Esophagus (tissue), 2 donors: Measurements from ENCODE around the gene MIER1. TPM values are rescaled to one million over a fixed set of nuclear protein-coding genes. Genes with fewer than 3 reads are reported as not detected.

Source experiments
- H3K27ac ChIP-seq, 2 donors: one replicate each; pipeline ENCODE4 v1.5.1; 2013; ENCODE audit warnings: low read depth in 2 of 2, mild to moderate bottlenecking in 2 of 2, inconsistent platforms in 1 of 2, low read length in 1 of 2, moderate library complexity in 1 of 2
- H3K27me3 ChIP-seq, 2 donors: one replicate each; pipeline ENCODE4 v1.6.1; 2013; ENCODE audit warnings: low read length in 2 of 2, control low read depth in 1 of 2, mild to moderate bottlenecking in 1 of 2; ENCODE audit not compliant: insufficient read depth in 2 of 2, control insufficient read depth in 1 of 2
- H3K36me3 ChIP-seq, 2 donors: one replicate each; pipeline ENCODE4 v1.6.1; 2013; ENCODE audit warnings: low read length in 1 of 2; ENCODE audit not compliant: control insufficient read depth in 2 of 2, insufficient read depth in 2 of 2
- H3K4me1 ChIP-seq, 2 donors: one replicate each; pipeline ENCODE4 v1.6.1; 2013; ENCODE audit warnings: low read length in 1 of 2; ENCODE audit not compliant: control insufficient read depth in 2 of 2, insufficient read depth in 2 of 2
- H3K4me3 ChIP-seq, 2 donors: one replicate each; pipeline ENCODE4 v1.5.1; 2013; ENCODE audit warnings: low read length in 2 of 2, mild to moderate bottlenecking in 2 of 2, low read depth in 1 of 2, moderate library complexity in 1 of 2
- H3K9me3 ChIP-seq, 2 donors: one replicate each; pipeline ENCODE4 v1.6.1; 2013; ENCODE audit warnings: mild to moderate bottlenecking in 2 of 2, low read depth in 1 of 2, low read length in 1 of 2, moderate library complexity in 1 of 2; ENCODE audit not compliant: control insufficient read depth in 2 of 2, insufficient read depth in 1 of 2
- WGBS, 2 donors: extraction: QIAGEN DNeasy Blood & Tissue Kit; methylation state at CpG; one replicate each; pipeline ENCODE4 v1.1.7; 2013; 5-methylcytosine and 5-hydroxymethylcytosine counted together
- polyA plus RNA-seq, 2 donors: library from polyadenylated mRNA; stranded (reverse); fragments of 200-250 nt; gene quantifications; one replicate each; pipeline ENCODE4 v1.2.3, GENCODE V29; 2013
- donor health status: healthy with polysubstance abuse.
- donor health status: Bipolar disorder and iron deficiency.

The MIER1 gene
- polyA plus RNA-seq, 2 donors: 7.5 to 7.7 TPM

DNA sequence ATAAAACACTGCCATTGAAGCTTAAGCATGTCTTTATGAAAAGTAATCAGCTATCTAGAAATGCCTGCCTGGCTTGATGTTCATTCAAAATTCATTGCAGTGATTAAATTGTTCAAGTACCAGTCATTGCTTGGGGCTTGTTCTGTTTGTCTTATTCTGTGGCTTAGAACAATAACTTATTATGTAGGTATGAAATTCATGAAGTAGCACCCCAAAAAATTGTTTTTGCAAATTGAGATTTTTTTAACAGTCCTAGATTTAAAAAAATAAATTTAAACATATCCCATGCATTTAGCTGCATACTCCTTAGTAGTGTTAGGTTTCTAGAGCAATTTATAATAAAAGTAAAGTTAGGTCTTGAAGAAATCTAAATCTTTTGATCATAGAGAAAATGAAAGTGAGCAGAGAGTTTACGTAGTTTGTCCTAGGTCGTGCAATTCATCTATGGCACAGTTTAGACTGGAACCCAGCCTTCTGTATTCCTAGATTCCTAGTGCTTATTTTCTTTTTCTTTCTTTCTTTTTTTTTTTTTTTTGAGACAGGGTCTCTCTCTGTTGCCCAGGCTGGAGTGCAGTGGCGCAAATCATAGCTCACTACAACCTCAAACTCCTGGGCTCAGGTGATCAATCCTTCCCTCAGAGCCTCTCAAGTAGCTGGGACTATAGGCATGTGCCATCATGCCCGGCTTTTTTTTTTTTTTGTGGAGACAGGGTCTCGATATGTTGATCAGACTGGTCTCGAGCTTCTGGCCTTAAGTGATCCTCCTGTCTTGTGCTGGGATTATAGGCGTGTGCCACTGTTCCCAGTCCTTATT lies 9.3 kb downstream of the MIER1 start:
- H3K4me1 ChIP-seq: no peaks in the 10 kb centered on the region
- H3K9me3 ChIP-seq: no peaks in the 10 kb centered on the region
- peak overlapping the region in 1 of 2 donors; percentile 41 for H3K4me3 ChIP-seq
- no peak overlapping the region for H3K27ac ChIP-seq
- no peaks in the 10 kb centered on the region for H3K27me3 ChIP-seq
- WGBS, 2 donors: 35 to 37% methylated on average over 7 of the region's 7 CpGs
- no peaks in the 10 kb centered on the region for H3K36me3 ChIP-seq

- Histone ChIP-seq H3K4me1 (no peaks in the 10 kb centered on the region), H3K9me3 (no peaks in the 10 kb centered on the region), H3K27ac (no peak overlapping the region), H3K36me3 (no peaks in the 10 kb centered on the region), H3K27me3 (no peaks in the 10 kb centered on the region), H3K4me3 (no peak overlapping the region)
- WGBS, 2 donors: 0% methylated on average over 1 of the region's 1 CpG
Measured at GRCh38 chr1:66937529-66938234, 12.9 kb downstream of the MIER1 start.

GRCh38 chr1:66938613-66939012 lies 13.8 kb downstream of the MIER1 start:
- no peaks in the 10 kb centered on the region for H3K9me3 ChIP-seq
- H3K27ac ChIP-seq: no peak overlapping the region
- H3K4me1 ChIP-seq: no peaks in the 10 kb centered on the region
- no peak overlapping the region for H3K4me3 ChIP-seq
- no peaks in the 10 kb centered on the region for H3K27me3 ChIP-seq
- H3K36me3 ChIP-seq: no peaks in the 10 kb centered on the region

DNA sequence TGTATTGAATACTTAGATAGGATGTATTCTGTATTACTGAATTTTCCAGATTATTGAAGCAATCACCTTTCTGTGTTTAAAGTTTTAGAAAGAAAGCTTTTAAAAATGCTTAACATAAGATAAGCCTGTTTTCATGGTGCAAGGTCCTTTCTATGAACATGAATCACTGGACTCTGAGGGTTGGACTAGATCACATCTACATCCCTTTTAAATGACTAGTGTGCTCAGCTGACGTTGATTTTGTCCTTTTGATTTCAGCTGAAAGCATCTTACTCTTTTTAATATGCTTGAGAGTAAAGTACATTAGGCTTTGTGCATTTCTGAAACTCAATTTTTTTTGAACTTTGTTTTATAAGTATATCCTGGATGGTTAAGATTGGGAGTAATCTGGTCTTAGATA lies 16.2 kb downstream of the MIER1 start:
- WGBS, 2 donors: 86 to 87% methylated on average over 1 of the region's 1 CpG
- no peak overlapping the region for H3K4me3 ChIP-seq
- no peaks in the 10 kb centered on the region for H3K36me3 ChIP-seq
- no peaks in the 10 kb centered on the region for H3K4me1 ChIP-seq
- no peaks in the 10 kb centered on the region for H3K9me3 ChIP-seq
- no peaks in the 10 kb centered on the region for H3K27me3 ChIP-seq
- H3K27ac ChIP-seq: no peak overlapping the region

GRCh38 chr1:66943361-66943969 lies 18.7 kb downstream of the MIER1 start:
- Histone ChIP-seq H3K9me3 (no peaks in the 10 kb centered on the region), H3K4me3 (no peak overlapping the region), H3K27me3 (no peaks in the 10 kb centered on the region), H3K36me3 (peaks cover under 1 to 5% of the 10 kb centered on the region in 2 donors), H3K4me1 (no peaks in the 10 kb centered on the region), H3K27ac (no peak overlapping the region)
- 74 to 77% methylated on average over 5 of the region's 5 CpGs for WGBS, 2 donors

- Histone ChIP-seq H3K9me3 (no peaks in the 10 kb centered on the region), H3K4me1 (no peaks in the 10 kb centered on the region), H3K36me3 (peaks cover 3 to 5% of the 10 kb centered on the region in 2 donors), H3K27me3 (no peaks in the 10 kb centered on the region), H3K27ac (peak overlapping the region in 1 of 2 donors; percentile 1), H3K4me3 (no peak overlapping the region)
- WGBS, 2 donors: 84 to 89% methylated on average over 7 of the region's 7 CpGs
Measured at GRCh38 chr1:66944330-66945274, 19.8 kb downstream of the MIER1 start.

DNA sequence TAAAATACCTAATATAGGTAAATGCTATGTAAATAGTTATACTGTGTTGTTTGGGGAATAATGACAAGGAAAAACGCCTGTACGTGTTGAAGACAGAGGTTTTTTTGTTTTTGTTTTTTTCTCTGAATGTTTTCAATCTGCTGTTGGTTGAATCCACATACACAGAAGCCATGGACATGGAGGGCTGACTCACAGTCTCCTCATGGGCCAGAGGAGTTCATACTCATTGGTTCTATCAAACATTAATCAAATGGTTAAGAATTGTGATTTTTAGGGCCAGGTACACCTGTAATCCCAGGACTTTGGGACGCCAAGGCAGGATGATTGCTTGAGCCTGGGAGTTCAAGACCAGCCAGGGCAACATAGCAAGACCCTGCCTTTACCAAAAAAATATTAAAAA lies 20.5 kb downstream of the MIER1 start:
- no peaks in the 10 kb centered on the region for H3K4me1 ChIP-seq
- no peaks in the 10 kb centered on the region for H3K9me3 ChIP-seq
- H3K36me3 ChIP-seq: peaks cover 3 to 5% of the 10 kb centered on the region in 2 donors
- no peaks in the 10 kb centered on the region for H3K27me3 ChIP-seq
- H3K4me3 ChIP-seq: no peak overlapping the region
- H3K27ac ChIP-seq: no peak overlapping the region
- 90 to 93% methylated on average over 3 of the region's 3 CpGs for WGBS, 2 donors

DNA sequence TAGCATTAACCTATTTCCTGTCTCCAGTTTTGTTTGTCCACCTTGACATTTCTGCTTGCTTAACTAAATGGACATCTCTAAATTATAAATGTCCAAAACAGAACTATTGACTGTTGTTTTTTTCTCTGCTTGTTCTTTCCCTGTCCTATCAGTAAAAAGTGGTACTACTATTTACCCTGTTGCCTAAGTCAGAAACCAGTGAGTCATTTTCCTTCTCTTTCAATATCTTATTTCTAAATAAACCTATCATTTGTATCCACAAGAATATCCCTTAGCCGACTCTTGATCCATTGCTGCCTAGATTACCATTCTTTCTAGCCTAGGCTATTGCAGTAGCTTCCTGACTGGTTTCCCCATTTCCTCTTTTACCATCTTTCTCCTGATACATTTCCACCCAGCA lies 22.5 kb downstream of the MIER1 start:
- peaks cover 3 to 10% of the 10 kb centered on the region in 2 donors for H3K36me3 ChIP-seq

GRCh38 chr1:66951513-66951912 lies 26.7 kb downstream of the MIER1 start:
- Histone ChIP-seq H3K4me3 (no peak overlapping the region), H3K27ac (no peak overlapping the region), H3K36me3 (peaks cover 6 to 10% of the 10 kb centered on the region in 2 donors), H3K4me1 (no peaks in the 10 kb centered on the region), H3K27me3 (no peaks in the 10 kb centered on the region), H3K9me3 (no peaks in the 10 kb centered on the region)
- 93 to 96% methylated on average over 6 of the region's 6 CpGs for WGBS, 2 donors

More for the DNA sequence above, 22.5 kb downstream of the MIER1 start:
- Histone ChIP-seq H3K27me3 (no peaks in the 10 kb centered on the region), H3K9me3 (no peaks in the 10 kb centered on the region), H3K4me1 (no peaks in the 10 kb centered on the region), H3K27ac (no peak overlapping the region), H3K4me3 (no peak overlapping the region)
- WGBS, 2 donors: 89 to 91% methylated on average over 1 of the region's 1 CpG
